K562 (cell line): ENCODE measurements around the gene FTL. TPM values are rescaled to one million over a fixed set of nuclear protein-coding genes. Genes with fewer than 3 reads are reported as not detected.

ENCODE experiments used
- ATAC-seq: fragments of 200-7000 bp; cut with Tn5 transposase; 3 replicates; pipeline ENCODE4 v1.9.1; 2020; ENCODE audit warnings: moderate library complexity
- BruUV-seq: library from RNA; stranded (reverse); fragments of 400-500 nt; replicated peaks from 2 replicates; lab custom pipeline; 2021; lab: Mats Ljungman, UMichigan
- CTCF ChIA-PET: fragments of 300-600 bp; formaldehyde crosslinking; extraction: SDS; loops from one replicate; lab custom pipeline; 2021; ENCODE audit warnings: low intra/inter-chr PET ratio; lab: Yijun Ruan, JAX
- POLR2A ChIA-PET: fragments of 300-600, 350-650 bp; sonication (Branson Sonifier 250); formaldehyde crosslinking; extraction: SDS; loops from one replicate; lab custom pipeline; 2021; ENCODE audit warnings: antibody characterized with exemption, inconsistent platforms; lab: Yijun Ruan, JAX
- DNase-seq, 4 experiments: peaks; one replicate each; pipeline versions ENCODE4 v3.0.0 to v3.0.0-alpha.2; 2011 to 2018; ENCODE audit warnings: low spot score in 3 of 4, mixed read lengths in 3 of 4; ENCODE audit errors: extremely low read depth in 1 of 4
- FAIRE-seq: peaks from 2 replicates; lab custom pipeline; 2011; peaks lifted over from hg19 to GRCh38; lab: Jason Lieb, UNC
- H2AFZ ChIP-seq: 2 replicates; pipeline ENCODE4 v1.6.0; 2011; ENCODE audit warnings: low read depth, low read length, control low read depth, inconsistent platforms
- H3K27ac ChIP-seq: fragments of 200-600 bp; 3 replicates; pipeline ENCODE4 v1.8.0; 2011; ENCODE audit warnings: low read depth, mild to moderate bottlenecking, control low read depth, inconsistent platforms, low read length, moderate library complexity, mixed read lengths; ENCODE audit errors: extremely low read depth
- H3K27me3 ChIP-seq, 2 experiments: fragments of 300-600 bp in 1 of 2; 2 replicates in 1 of 2; 3 replicates in 1 of 2; pipeline versions ENCODE4 v1.6.0 to v1.8.0; 2011; ENCODE audit warnings: inconsistent platforms in 2 of 2, low read length in 2 of 2, mild to moderate bottlenecking in 1 of 2, mixed read lengths in 1 of 2, moderate library complexity in 1 of 2; ENCODE audit not compliant: control insufficient read depth in 2 of 2, insufficient read depth in 2 of 2
- H3K36me3 ChIP-seq: fragments of 300-600 bp; 3 replicates; pipeline ENCODE4 v1.8.0; 2011; ENCODE audit warnings: mild to moderate bottlenecking, low read length, inconsistent platforms; ENCODE audit not compliant: control insufficient read depth, insufficient read depth
- H3K4me1 ChIP-seq, 2 experiments: fragments of 200-600 bp in 1 of 2; replicated peaks in 1 of 2; 2 replicates in 1 of 2; 3 replicates in 1 of 2; pipeline versions ENCODE4 v1.5.1 to v1.8.0; 2011; ENCODE audit warnings: inconsistent platforms in 2 of 2, low read length in 2 of 2, mild to moderate bottlenecking in 1 of 2, mixed read lengths in 1 of 2, moderate library complexity in 1 of 2; ENCODE audit not compliant: control insufficient read depth in 2 of 2, insufficient read depth in 2 of 2
- H3K4me2 ChIP-seq: 2 replicates; pipeline ENCODE4 v1.6.1; 2011; ENCODE audit warnings: low read length, control low read depth, inconsistent platforms, mixed read lengths; ENCODE audit not compliant: insufficient read depth
- H3K4me3 ChIP-seq: fragments of 200-600 bp; sonication (generic), shearing (Covaris generic); 2 replicates; pipeline ENCODE4 v1.5.1; 2016; ENCODE audit warnings: control low read depth, inconsistent platforms
- H3K79me2 ChIP-seq: fragments of 200-600 bp; 3 replicates; pipeline ENCODE4 v1.8.0; 2011; ENCODE audit warnings: low read length, inconsistent platforms; ENCODE audit not compliant: control insufficient read depth, insufficient read depth
- H3K9ac ChIP-seq, 2 experiments: 2 replicates each; pipeline versions ENCODE4 v1.6.0 to v1.6.1; 2011; ENCODE audit warnings: low read depth in 2 of 2, low read length in 2 of 2, control low read depth in 1 of 2, inconsistent platforms in 1 of 2, mild to moderate bottlenecking in 1 of 2, mixed read lengths in 1 of 2; ENCODE audit not compliant: insufficient read depth in 1 of 2
- H3K9me1 ChIP-seq: one replicate; pipeline ENCODE4 v1.6.0; 2011; ENCODE audit warnings: inconsistent platforms, mild to moderate bottlenecking, low read length, moderate library complexity; ENCODE audit not compliant: control insufficient read depth, insufficient read depth
- H3K9me3 ChIP-seq: replicated peaks from 2 replicates; pipeline ENCODE4 v1.5.1; 2011; ENCODE audit warnings: low read depth, low read length, inconsistent platforms; ENCODE audit not compliant: control insufficient read depth, insufficient read depth
- H4K20me1 ChIP-seq: replicated peaks from 2 replicates; pipeline ENCODE4 v1.6.1; 2011; ENCODE audit warnings: low read length, inconsistent platforms, mixed read lengths; ENCODE audit not compliant: control insufficient read depth, insufficient read depth
- ARNT ChIP-seq, 2 experiments: fragments of 450-650 bp; IDR thresholded peaks; 2 replicates each; pipeline ENCODE4 v1.6.1; 2016; ENCODE audit warnings: mild to moderate bottlenecking in 1 of 2
- CEBPB ChIP-seq: fragments of 450-650 bp; IDR thresholded peaks from 2 replicates; pipeline ENCODE4 v1.6.1; 2016; ENCODE audit warnings: missing genetic modification characterization, missing compliant biosample characterization
- DLX4 ChIP-seq: fragments of 250-450 bp; sonication (Bioruptor Pico); IDR thresholded peaks from 2 replicates; pipeline ENCODE4 v1.6.1; 2021; ENCODE audit warnings: mild to moderate bottlenecking
- FOXM1 ChIP-seq, 2 experiments: fragments of 450-650 bp in 1 of 2; sonication (generic) in 1 of 2; formaldehyde crosslinking in 1 of 2; IDR thresholded peaks; 2 replicates each; pipeline versions ENCODE4 v1.6.1 to v1.9.0; 2017 to 2022; ENCODE audit warnings: low read depth in 2 of 2, mild to moderate bottlenecking in 2 of 2, missing genetic modification reagents in 1 of 2, moderate library complexity in 1 of 2
- KAT8 ChIP-seq: fragments of 450-650 bp; IDR thresholded peaks from 2 replicates; pipeline ENCODE4 v1.6.1; 2016; ENCODE audit warnings: low read depth, mild to moderate bottlenecking
- MIER1 ChIP-seq: fragments of 450-650 bp; IDR thresholded peaks from 2 replicates; pipeline ENCODE4 v1.6.1; 2016; ENCODE audit warnings: antibody characterized with exemption, mild to moderate bottlenecking, low read depth
- PTTG1 ChIP-seq: fragments of 450-650 bp; IDR thresholded peaks from 2 replicates; pipeline ENCODE4 v1.6.1; 2016; ENCODE audit warnings: low read depth, mild to moderate bottlenecking, missing genetic modification characterization, missing compliant biosample characterization
- RBM25 ChIP-seq: fragments of 200-400 bp; formaldehyde crosslinking; IDR thresholded peaks from 2 replicates; pipeline ENCODE4 v1.6.1; 2018; ENCODE audit warnings: low read length, low read depth, moderate library complexity; ENCODE audit not compliant: severe bottlenecking
- RFX1 ChIP-seq: fragments of 450-650 bp; IDR thresholded peaks from 2 replicates; pipeline ENCODE4 v1.6.1; 2016; ENCODE audit warnings: mild to moderate bottlenecking, moderate library complexity
- SMAD4 ChIP-seq: fragments of 250-450 bp; sonication (Bioruptor Pico); conservative IDR thresholded peaks from 2 replicates; pipeline ENCODE4 v1.8.0; 2021; ENCODE audit warnings: inconsistent platforms, mild to moderate bottlenecking, moderate library complexity
- SNAPC5 ChIP-seq: fragments of 250-450 bp; sonication (Bioruptor Pico); IDR thresholded peaks from 2 replicates; pipeline ENCODE4 v1.8.0; 2021; ENCODE audit warnings: moderate library complexity, mild to moderate bottlenecking, inconsistent platforms
- ZNF121 ChIP-seq: sonication (generic); formaldehyde crosslinking; conservative IDR thresholded peaks from 2 replicates; pipeline ENCODE4 v1.8.0; 2022; ENCODE audit warnings: missing genetic modification reagents
- ZNF274 ChIP-seq: IDR thresholded peaks from 2 replicates; pipeline ENCODE4 v1.6.1; 2011; ENCODE audit warnings: low read depth, mild to moderate bottlenecking, low read length, moderate library complexity, borderline replicate concordance
- ZNF431 ChIP-seq: sonication (generic); formaldehyde crosslinking; IDR thresholded peaks from 2 replicates; pipeline ENCODE4 v1.8.0; 2022; ENCODE audit warnings: mild to moderate bottlenecking, missing genetic modification reagents
- ZNF583 ChIP-seq: fragments of 250-450 bp; sonication (Bioruptor Pico); IDR thresholded peaks from 2 replicates; pipeline ENCODE4 v1.4.0; 2020
- WGBS: fragments of 100-300 bp; shearing (Covaris generic); methylation state at CpG from one replicate; pipeline ENCODE4 v1.1.6; 2016; ENCODE audit warnings: low coverage, mixed read lengths; ENCODE audit not compliant: insufficient coverage; ENCODE audit errors: missing lambda C conversion rate; 5-methylcytosine and 5-hydroxymethylcytosine counted together
- in situ Hi-C: fragments of 300-500 bp; cut with MboI; formaldehyde crosslinking; loops from 4 replicates; pipeline ENCODE4 v1.15.0; 2018; ENCODE audit warnings: inconsistent platforms, mixed read lengths
- intact Hi-C: fragments of 100-400 bp; cut with micrococcal nuclease; formaldehyde crosslinking; loops from 2 replicates; pipeline ENCODE4 v1.14.2; 2022
- polyA plus RNA-seq, 8 experiments: library from polyadenylated mRNA; depleted of rRNA in 4 of 8; stranded (reverse) in 5 of 8; unstranded in 3 of 8; fragments of >200 nt; fragmentation: Nextera tagmentation in 2 of 8; fragmentation: Illumina TruSeq in 1 of 8; extraction: Ambion mirVana in 2 of 8; extraction: Trizol in 1 of 8; gene quantifications; 2 replicates each; pipeline versions ENCODE4 v1.2.1 to v1.2.3, GENCODE V29; 2011 to 2014; ENCODE audit warnings: inconsistent platforms in 1 of 8, missing spikeins in 1 of 8
- total RNA-seq, 7 experiments: library from RNA; depleted of rRNA in 6 of 7; stranded (reverse); fragments of >200 nt in 6 of 7; fragmentation: Illumina TruSeq in 2 of 7; extraction: Trizol in 2 of 7; gene quantifications; 2 replicates each; pipeline versions ENCODE4 v1.2.1 to v1.2.3, GENCODE V29; 2011 to 2021; ENCODE audit warnings: low replicate concordance in 1 of 7

Gene FTL
- total and polyA plus RNA-seq, 9 of the 15 experiments (the other 6 are each of a cell fraction or from before 2014, with no cell fraction given): 1,231 to 27,415 (median 3,965) TPM

- Histone ChIP-seq H3K4me1 (peaks cover 14 to 23% of the 10 kb centered on the region in 2 experiments; a peak in 4 of 5 replicates), H3K79me2 (no peaks in the 10 kb centered on the region), H3K9ac (no peak overlapping the region), H2AFZ (no peak overlapping the region), H3K9me1 (no peaks in the 10 kb centered on the region), H3K9me3 (peaks cover 11% of the 10 kb centered on the region), H3K4me2 (no peak overlapping the region), H3K27me3 (no peaks in the 10 kb centered on the region), H3K4me3 (no peak overlapping the region), H3K27ac (no peak overlapping the region), H3K36me3 (no peaks in the 10 kb centered on the region; the same call in 2 of the 3 replicates), H4K20me1 (no peaks in the 10 kb centered on the region)
- BruUV-seq: no TSS peak
- no peak for TF ChIP-seq KAT8
- TF ChIP-seq RBM25: peak; percentile 19
- TF ChIP-seq ZNF121 (CRISPR knock-in tag): peak; percentile 88
- in situ Hi-C loops (no loop called here), intact Hi-C loops (no loop called here)
- DNase-seq (no peak), FAIRE-seq (no peak), ATAC-seq (no peak)
- ChIA-PET CTCF (no interaction called here), POLR2A (interaction anchor here (0.6 to 2.8 kb wide), 3 partner anchors 8 to 22 kb away, joined by 4 to 8 read pairs (median 7); partner anchors contain the start of gene BAX)
- WGBS: 43% methylated on average over 2 of the region's 2 CpGs
Observed at GRCh38 chr19:48945817-48946216, 19.3 kb upstream of the FTL start.

GRCh38 chr19:48946463-48947257, 18.4 kb upstream of the FTL start:
- POLR2A ChIA-PET: interaction anchor here (0.6 to 1.1 kb wide), 3 partner anchors 21 to 166 kb away, joined by 3 to 7 read pairs (median 4); partner anchors contain the start of gene GYS1
- no peak overlapping the region for H3K4me3 ChIP-seq
- 60% methylated on average over 8 of the region's 9 CpGs for WGBS
- no peak for TF ChIP-seq MIER1
- no peak for TF ChIP-seq ARNT (IDR thresholded peaks at IDR 0.05)
- no peak for TF ChIP-seq ZNF274
- TF ChIP-seq FOXM1 (IDR thresholded peaks at IDR 0.05; ENCODE audit: low read depth): no peak
- TF ChIP-seq FOXM1 (CRISPR knock-in tag; IDR thresholded peaks at IDR 0.05; ENCODE audit: low read depth): no peak
- TF ChIP-seq ZNF431 (CRISPR knock-in tag): no peak
- no peak for TF ChIP-seq SNAPC5
- no peak for TF ChIP-seq DLX4 (CRISPR knock-in tag)
- TF ChIP-seq ZNF583 (CRISPR knock-in tag): no peak
- no peak for TF ChIP-seq CEBPB
- no peak for TF ChIP-seq RFX1
- TF ChIP-seq PTTG1 (tag): no peak
- TF ChIP-seq SMAD4 (CRISPR knock-in tag): no peak

More at GRCh38 chr19:48946463-48947257, 18.4 kb upstream of the FTL start:
- ATAC-seq: no peak
- FAIRE-seq: no peak
- H3K9ac ChIP-seq: no peak overlapping the region
- no peaks in the 10 kb centered on the region for H3K79me2 ChIP-seq
- CTCF ChIA-PET: no interaction called here
- H4K20me1 ChIP-seq: no peaks in the 10 kb centered on the region
- H2AFZ ChIP-seq: no peak overlapping the region
- peaks cover 11% of the 10 kb centered on the region for H3K9me3 ChIP-seq
- in situ Hi-C loops (no loop called here), intact Hi-C loops (no loop called here)
- no peak for DNase-seq
- no peak overlapping the region for H3K27ac ChIP-seq
- no peaks in the 10 kb centered on the region; the same call in 2 of the 3 replicates for H3K36me3 ChIP-seq
- no peaks in the 10 kb centered on the region for H3K9me1 ChIP-seq
- H3K4me2 ChIP-seq: no peak overlapping the region
- no peaks in the 10 kb centered on the region for H3K27me3 ChIP-seq
- peaks cover 22 to 25% of the 10 kb centered on the region in 2 experiments; a peak in 4 of 5 replicates for H3K4me1 ChIP-seq
- BruUV-seq: no TSS peak
